ENCODE data around the gene PLA2G2D.

GRCh38 chr1:20147846-20148570 lies 28.7 kb upstream of the PLA2G2D start:
- TF ChIP-seq CTCF (IDR thresholded peaks at IDR 0.05) (no peak), EZH2 (IDR thresholded peaks at IDR 0.05) (no peak), EZH2phosphoT487 (IDR thresholded peaks at IDR 0.05) (no peak)
